Natural killer cell (primary cell): ENCODE data around the gene PARL. TPM values are rescaled to one million over a fixed set of nuclear protein-coding genes. Genes with fewer than 3 reads are reported as not detected.

ENCODE experiments used
- ATAC-seq, 3 donors: fragments of 150-1000 bp in 2 of 3; fragments of 200-7000 bp in 1 of 3; cut with Tn5 transposase; 1 replicate in 1 of 3; 2 replicates in 2 of 3; pipeline ENCODE4 v1.10.0; 2021; ENCODE audit warnings: mild to moderate bottlenecking in 2 of 3, moderate library complexity in 2 of 3
- DNase-seq, 2 donors: peaks; one replicate each; pipeline versions ENCODE4 v3.0.0 to v3.0.0-alpha.2; 2013 to 2021; ENCODE audit warnings: mixed read lengths in 1 of 2
- H3K27ac ChIP-seq: one replicate; pipeline ENCODE4 v1.5.1; 2013; ENCODE audit warnings: mild to moderate bottlenecking, low read length
- H3K27me3 ChIP-seq: one replicate; pipeline ENCODE4 v1.6.1; 2013; ENCODE audit warnings: low read length; ENCODE audit not compliant: control insufficient read depth, insufficient read depth
- H3K36me3 ChIP-seq: one replicate; pipeline ENCODE4 v1.6.1; 2013; ENCODE audit warnings: low read length; ENCODE audit not compliant: control insufficient read depth, insufficient read depth
- H3K4me1 ChIP-seq: one replicate; pipeline ENCODE4 v1.6.1; 2013; ENCODE audit warnings: low read length; ENCODE audit not compliant: control insufficient read depth, insufficient read depth
- H3K4me3 ChIP-seq: one replicate; pipeline ENCODE4 v1.5.1; 2013; ENCODE audit warnings: low read length
- H3K9me3 ChIP-seq: one replicate; pipeline ENCODE4 v1.6.1; 2013; ENCODE audit warnings: low read length; ENCODE audit not compliant: control insufficient read depth, insufficient read depth
- H3K27ac Mint-ChIP-seq, 2 donors: one replicate each; pipeline ENCODE4 v1.8.0; 2022; ENCODE audit warnings: mild to moderate bottlenecking in 2 of 2, mixed read lengths in 2 of 2, moderate library complexity in 1 of 2
- H3K27me3 Mint-ChIP-seq, 2 donors: one replicate each; pipeline ENCODE4 v1.8.0; 2022; ENCODE audit warnings: low read depth in 2 of 2, mixed read lengths in 2 of 2
- H3K36me3 Mint-ChIP-seq: one replicate; pipeline ENCODE4 v1.8.0; 2022; ENCODE audit warnings: mixed read lengths
- H3K4me1 Mint-ChIP-seq, 2 donors: one replicate each; pipeline ENCODE4 v1.8.0; 2022; ENCODE audit warnings: mixed read lengths in 2 of 2
- H3K4me3 Mint-ChIP-seq: one replicate; pipeline ENCODE4 v1.8.0; 2022; ENCODE audit warnings: mild to moderate bottlenecking, moderate library complexity, mixed read lengths
- H3K9me3 Mint-ChIP-seq, 2 donors: one replicate each; pipeline ENCODE4 v1.8.0; 2022; ENCODE audit warnings: mixed read lengths in 2 of 2
- CTCF ChIP-seq: fragments of 200-600 bp; IDR thresholded peaks from one replicate; pipeline ENCODE4 v1.8.0; 2022; ENCODE audit warnings: antibody characterized with exemption
- WGBS: methylation state at CpG from one replicate; pipeline ENCODE4 v1.1.7; 2013; ENCODE audit warnings: missing lambda C conversion rate; ENCODE audit not compliant: insufficient coverage; 5-methylcytosine and 5-hydroxymethylcytosine counted together
- intact Hi-C: fragments of 100-400 bp; cut with micrococcal nuclease; formaldehyde crosslinking; loops from one replicate; pipeline ENCODE4 v1.14.2; 2022
- total RNA-seq, 4 donors: library from RNA; stranded (reverse); fragments of 120-200 nt in 1 of 4; gene quantifications; one replicate each; pipeline versions ENCODE4 v1.2.3 to v1.2.4, GENCODE V29; 2013 to 2022

The PARL gene
- total RNA-seq, 3 donors from 2014 or later (not counting 1 experiment from before 2014, with no cell fraction given) = 35.1 to 47.1 (median 37.7) TPM

- Histone ChIP-seq H3K27ac (no peak overlapping the region), H3K36me3 (peaks cover 21% of the 10 kb centered on the region), H3K4me3 (no peak overlapping the region), H3K27me3 (no peaks in the 10 kb centered on the region), H3K9me3 (no peaks in the 10 kb centered on the region), H3K4me1 (no peaks in the 10 kb centered on the region)
- intact Hi-C loops = no loop called here
- no peak overlapping the region for H3K27ac Mint-ChIP-seq
- no peak overlapping the region for H3K4me3 Mint-ChIP-seq
- WGBS = 97% methylated on average over 4 of the region's 4 CpGs
- DNase-seq = no peak
- no peaks in the 10 kb centered on the region for H3K27me3 Mint-ChIP-seq
- no peaks in the 10 kb centered on the region for H3K9me3 Mint-ChIP-seq
- H3K36me3 Mint-ChIP-seq = no peaks in the 10 kb centered on the region
- no peak for TF ChIP-seq CTCF
- H3K4me1 Mint-ChIP-seq = no peaks in the 10 kb centered on the region
- ATAC-seq = no peak
Measured at GRCh38 chr3:183922421-183922820, 37.7 kb upstream of the PARL start.

GRCh38 chr3:183921096-183921495, 36.4 kb upstream of the PARL start:
- no peak for TF ChIP-seq CTCF
- H3K4me1 ChIP-seq = no peaks in the 10 kb centered on the region
- Mint-ChIP-seq H3K36me3 (no peaks in the 10 kb centered on the region), H3K4me1 (no peaks in the 10 kb centered on the region), H3K27me3 (no peaks in the 10 kb centered on the region), H3K9me3 (no peaks in the 10 kb centered on the region), H3K4me3 (no peak overlapping the region), H3K27ac (no peak overlapping the region)
- WGBS = 95% methylated on average over 15 of the region's 15 CpGs
- H3K4me3 ChIP-seq = no peak overlapping the region
- DNase-seq = no peak
- no peaks in the 10 kb centered on the region for H3K9me3 ChIP-seq
- H3K27me3 ChIP-seq = no peaks in the 10 kb centered on the region
- no peak for ATAC-seq
- H3K27ac ChIP-seq = no peak overlapping the region
- peaks cover 21% of the 10 kb centered on the region for H3K36me3 ChIP-seq
- intact Hi-C loops = no loop called here

- Mint-ChIP-seq H3K36me3 (no peaks in the 10 kb centered on the region), H3K27ac (no peak overlapping the region), H3K27me3 (no peaks in the 10 kb centered on the region), H3K4me3 (no peak overlapping the region), H3K4me1 (no peaks in the 10 kb centered on the region), H3K9me3 (no peaks in the 10 kb centered on the region)
- 88% methylated on average over 13 of the region's 14 CpGs for WGBS
- Histone ChIP-seq H3K36me3 (peaks cover 19% of the 10 kb centered on the region), H3K9me3 (no peaks in the 10 kb centered on the region), H3K4me3 (no peak overlapping the region), H3K27ac (no peak overlapping the region), H3K27me3 (no peaks in the 10 kb centered on the region), H3K4me1 (no peaks in the 10 kb centered on the region)
- ATAC-seq = no peak
- no peak for DNase-seq
- intact Hi-C loops = no loop called here
- no peak for TF ChIP-seq CTCF
Measured at GRCh38 chr3:183920416-183920815, 35.7 kb upstream of the PARL start.

GRCh38 chr3:183918178-183918577, 33.5 kb upstream of the PARL start:
- Histone ChIP-seq H3K9me3 (no peaks in the 10 kb centered on the region), H3K4me3 (no peak overlapping the region), H3K36me3 (peaks cover 13% of the 10 kb centered on the region), H3K27ac (no peak overlapping the region), H3K4me1 (no peaks in the 10 kb centered on the region), H3K27me3 (no peaks in the 10 kb centered on the region)
- Mint-ChIP-seq H3K4me3 (no peak overlapping the region), H3K27ac (no peak overlapping the region), H3K27me3 (no peaks in the 10 kb centered on the region), H3K4me1 (no peaks in the 10 kb centered on the region), H3K36me3 (no peaks in the 10 kb centered on the region), H3K9me3 (no peaks in the 10 kb centered on the region)
- ATAC-seq (no peak), DNase-seq (no peak)
- TF ChIP-seq CTCF = no peak
- WGBS = 82% methylated on average over 2 of the region's 2 CpGs
- intact Hi-C loops = no loop called here
